Activated B cell treated with CpG ODN at 0.5 μM for 24 hours (primary cell): ENCODE measurements around the gene AJAP1. TPM values are rescaled to one million over a fixed set of nuclear protein-coding genes. Genes with fewer than 3 reads are reported as not detected.

ENCODE experiments used
- ATAC-seq: fragments of 200-7000 bp; cut with Tn5 transposase; one replicate; pipeline ENCODE4 v1.10.0; 2021; ENCODE audit warnings: low read depth, mild to moderate bottlenecking, moderate library complexity
- CTCF ChIA-PET: fragments of 350-600 bp; sonication (Branson Sonifier 250); formaldehyde crosslinking; loops from one replicate; lab custom pipeline; 2021; ENCODE audit warnings: antibody characterized with exemption; lab: Charles Lee
- POLR2A ChIA-PET: fragments of 350-600 bp; sonication (Branson Sonifier 250); formaldehyde crosslinking; loops from one replicate; lab custom pipeline; 2021; ENCODE audit warnings: antibody characterized with exemption; lab: Charles Lee
- DNase-seq: peaks from one replicate; pipeline ENCODE4 v3.0.0; 2022
- H3K27ac Mint-ChIP-seq: one replicate; pipeline ENCODE4 v1.8.0; 2020; ENCODE audit warnings: mixed read lengths
- H3K27me3 Mint-ChIP-seq: one replicate; pipeline ENCODE4 v1.8.0; 2021; ENCODE audit warnings: mixed read lengths
- H3K36me3 Mint-ChIP-seq: one replicate; pipeline ENCODE4 v1.8.0; 2021; ENCODE audit warnings: low read depth, mixed read lengths
- H3K4me1 Mint-ChIP-seq: one replicate; pipeline ENCODE4 v1.8.0; 2021; ENCODE audit warnings: mixed read lengths
- H3K4me3 Mint-ChIP-seq: one replicate; pipeline ENCODE4 v1.8.0; 2020; ENCODE audit warnings: mild to moderate bottlenecking, mixed read lengths
- H3K9me3 Mint-ChIP-seq: one replicate; pipeline ENCODE4 v1.8.0; 2020; ENCODE audit warnings: mixed read lengths
- intact Hi-C: fragments of 100-400 bp; cut with micrococcal nuclease; formaldehyde crosslinking; loops from one replicate; pipeline ENCODE4 v1.15.1; 2024
- total RNA-seq: library from RNA; stranded (reverse); gene quantifications from 2 replicates; pipeline ENCODE4 v1.2.3, GENCODE V29; 2022
- TF ChIP-seq, protein P1 (sequence below): fragments of 200-600 bp; IDR thresholded peaks from one replicate; pipeline ENCODE4 v1.8.0; 2022; ENCODE audit warnings: antibody characterized with exemption, mild to moderate bottlenecking

Gene AJAP1
- total RNA-seq, 1 donor from 2014 or later = not detected

DNA sequence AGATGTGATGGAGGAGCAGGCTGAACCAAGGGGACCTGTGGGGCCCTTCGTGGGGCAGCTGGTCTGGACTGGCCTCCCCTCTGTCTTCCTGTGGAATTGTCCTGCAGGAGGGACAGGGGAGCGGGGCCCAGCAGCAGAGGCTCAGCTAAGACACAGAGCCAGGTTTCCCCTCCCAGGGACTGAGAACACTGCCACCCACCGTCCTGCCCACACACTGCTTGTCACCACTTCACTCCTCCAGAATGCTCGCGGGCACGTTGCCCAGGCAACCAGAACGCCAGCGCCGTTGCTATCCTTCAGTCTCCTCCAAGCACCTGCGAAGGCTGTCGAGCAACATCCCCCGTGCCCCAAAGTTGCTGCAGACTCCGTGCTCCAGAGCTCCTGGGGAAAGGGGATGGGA lies 46.4 kb downstream of the AJAP1 start:
- no peak overlapping the region for H3K4me3 Mint-ChIP-seq
- no peaks in the 10 kb centered on the region for H3K36me3 Mint-ChIP-seq
- H3K27ac Mint-ChIP-seq = no peak overlapping the region
- CTCF ChIA-PET = no interaction called here
- H3K9me3 Mint-ChIP-seq = no peaks in the 10 kb centered on the region
- ATAC-seq (no peak), DNase-seq (no peak)
- intact Hi-C loops = no loop called here
- H3K27me3 Mint-ChIP-seq = peaks cover 1% of the 10 kb centered on the region
- TF ChIP-seq, protein P1, sequence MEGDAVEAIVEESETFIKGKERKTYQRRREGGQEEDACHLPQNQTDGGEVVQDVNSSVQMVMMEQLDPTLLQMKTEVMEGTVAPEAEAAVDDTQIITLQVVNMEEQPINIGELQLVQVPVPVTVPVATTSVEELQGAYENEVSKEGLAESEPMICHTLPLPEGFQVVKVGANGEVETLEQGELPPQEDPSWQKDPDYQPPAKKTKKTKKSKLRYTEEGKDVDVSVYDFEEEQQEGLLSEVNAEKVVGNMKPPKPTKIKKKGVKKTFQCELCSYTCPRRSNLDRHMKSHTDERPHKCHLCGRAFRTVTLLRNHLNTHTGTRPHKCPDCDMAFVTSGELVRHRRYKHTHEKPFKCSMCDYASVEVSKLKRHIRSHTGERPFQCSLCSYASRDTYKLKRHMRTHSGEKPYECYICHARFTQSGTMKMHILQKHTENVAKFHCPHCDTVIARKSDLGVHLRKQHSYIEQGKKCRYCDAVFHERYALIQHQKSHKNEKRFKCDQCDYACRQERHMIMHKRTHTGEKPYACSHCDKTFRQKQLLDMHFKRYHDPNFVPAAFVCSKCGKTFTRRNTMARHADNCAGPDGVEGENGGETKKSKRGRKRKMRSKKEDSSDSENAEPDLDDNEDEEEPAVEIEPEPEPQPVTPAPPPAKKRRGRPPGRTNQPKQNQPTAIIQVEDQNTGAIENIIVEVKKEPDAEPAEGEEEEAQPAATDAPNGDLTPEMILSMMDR = no peak
- POLR2A ChIA-PET = no interaction called here
- H3K4me1 Mint-ChIP-seq = no peaks in the 10 kb centered on the region

DNA sequence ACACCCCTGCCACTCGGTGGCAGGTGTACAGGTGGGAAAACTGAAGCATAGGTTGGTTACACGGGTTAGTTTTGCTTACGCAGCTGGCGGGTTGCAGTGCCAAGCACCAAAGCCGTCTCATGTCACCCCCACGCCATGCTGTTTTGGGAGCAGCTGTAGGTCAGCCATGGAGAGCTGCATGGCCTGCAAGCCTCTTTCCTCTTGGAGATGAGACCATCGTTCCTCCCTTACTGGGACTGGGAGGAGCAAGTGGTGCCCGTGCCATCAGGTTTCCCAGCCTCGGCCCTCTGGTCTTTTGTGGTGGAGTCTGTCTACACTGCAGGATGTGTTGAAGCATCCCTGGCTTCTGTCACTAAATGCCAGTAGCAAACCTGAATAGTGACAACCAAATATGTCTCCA lies 46.9 kb downstream of the AJAP1 start:
- no peak for DNase-seq
- H3K9me3 Mint-ChIP-seq = no peaks in the 10 kb centered on the region
- peaks cover 1% of the 10 kb centered on the region for H3K27me3 Mint-ChIP-seq
- no peaks in the 10 kb centered on the region for H3K36me3 Mint-ChIP-seq
- POLR2A ChIA-PET = no interaction called here
- no peak overlapping the region for H3K27ac Mint-ChIP-seq
- intact Hi-C loops = no loop called here
- H3K4me3 Mint-ChIP-seq = no peak overlapping the region
- TF ChIP-seq, protein P1 = no peak
- ATAC-seq = no peak
- no peaks in the 10 kb centered on the region for H3K4me1 Mint-ChIP-seq
- CTCF ChIA-PET = no interaction called here

DNA sequence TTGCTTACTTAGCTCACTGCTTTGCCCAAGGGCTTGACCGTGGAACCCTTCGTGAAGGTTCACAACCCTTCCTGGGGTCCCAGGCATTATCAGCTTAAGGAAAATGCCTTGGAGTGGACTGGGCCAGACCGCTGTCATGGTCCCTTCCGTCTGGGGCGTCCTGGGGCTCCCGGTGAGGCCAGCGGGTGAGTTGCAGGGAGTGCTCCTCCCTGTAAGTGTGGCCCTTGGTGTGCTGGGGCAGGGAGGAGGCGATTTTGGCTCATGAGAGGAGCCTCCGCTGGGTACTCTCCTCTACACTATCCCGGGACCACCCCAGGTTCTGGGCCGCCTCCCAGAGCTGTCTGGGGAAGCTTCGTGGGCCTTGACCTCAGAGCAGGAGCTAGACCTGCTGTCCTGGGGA lies 48.1 kb downstream of the AJAP1 start:
- ChIA-PET CTCF (no interaction called here), POLR2A (no interaction called here)
- intact Hi-C loops = no loop called here
- TF ChIP-seq, protein P1 = no peak
- Mint-ChIP-seq H3K36me3 (no peaks in the 10 kb centered on the region), H3K27ac (no peak overlapping the region), H3K27me3 (peaks cover 1% of the 10 kb centered on the region), H3K9me3 (no peaks in the 10 kb centered on the region), H3K4me1 (no peaks in the 10 kb centered on the region), H3K4me3 (no peak overlapping the region)
- no peak for ATAC-seq
- no peak for DNase-seq

DNA sequence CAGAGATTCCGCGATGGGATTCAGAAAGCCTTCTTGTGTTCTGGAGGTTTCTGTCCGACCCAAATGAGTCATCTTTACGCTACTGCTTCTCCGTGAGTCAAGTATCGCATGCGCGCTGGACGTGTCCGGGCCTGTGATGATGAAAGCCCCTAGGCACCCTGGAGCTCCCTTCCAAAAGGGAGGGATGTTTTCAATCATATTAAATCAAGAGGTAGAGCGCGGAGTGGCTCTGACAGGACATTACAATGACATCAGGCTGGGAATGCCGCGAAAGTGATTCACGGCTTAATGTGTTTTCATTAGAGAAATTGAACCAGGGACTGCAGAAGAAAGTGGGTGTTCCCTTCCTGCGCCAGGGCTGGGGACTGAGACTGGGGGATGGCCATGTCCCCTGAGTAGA lies 48.5 kb downstream of the AJAP1 start:
- H3K4me3 Mint-ChIP-seq = no peak overlapping the region
- peaks cover 1% of the 10 kb centered on the region for H3K27me3 Mint-ChIP-seq
- intact Hi-C loops = no loop called here
- TF ChIP-seq, protein P1 = no peak
- no peak overlapping the region for H3K27ac Mint-ChIP-seq
- no peaks in the 10 kb centered on the region for H3K4me1 Mint-ChIP-seq
- ATAC-seq (no peak), DNase-seq (no peak)
- POLR2A ChIA-PET = no interaction called here
- CTCF ChIA-PET = no interaction called here
- no peaks in the 10 kb centered on the region for H3K36me3 Mint-ChIP-seq
- H3K9me3 Mint-ChIP-seq = no peaks in the 10 kb centered on the region

DNA sequence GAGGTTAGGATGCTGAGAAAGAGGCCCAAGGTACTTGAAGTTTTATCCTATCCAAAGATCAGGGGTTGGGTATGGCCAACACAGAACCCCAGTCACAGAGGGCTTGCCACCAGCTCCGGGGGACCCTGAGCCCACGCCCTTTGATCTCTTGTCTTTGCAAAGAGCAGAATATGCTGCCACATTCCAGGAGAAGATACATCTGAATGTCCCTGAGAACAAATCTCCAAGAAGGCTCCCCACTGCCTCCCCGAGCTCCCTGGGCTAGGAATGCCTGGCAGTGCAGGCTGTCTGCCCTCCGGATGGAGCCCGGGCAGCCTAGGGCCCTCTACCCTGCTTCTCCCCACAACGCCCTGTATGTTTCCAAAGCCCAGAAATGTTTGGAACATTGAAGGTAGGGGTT lies 49.2 kb downstream of the AJAP1 start:
- ChIA-PET CTCF (no interaction called here), POLR2A (no interaction called here)
- H3K27me3 Mint-ChIP-seq = peaks cover 1% of the 10 kb centered on the region
- H3K4me1 Mint-ChIP-seq = no peaks in the 10 kb centered on the region
- no peak for ATAC-seq
- TF ChIP-seq, protein P1 = no peak
- no peak overlapping the region for H3K4me3 Mint-ChIP-seq
- no peak for DNase-seq
- H3K9me3 Mint-ChIP-seq = no peaks in the 10 kb centered on the region
- H3K27ac Mint-ChIP-seq = no peak overlapping the region
- intact Hi-C loops = no loop called here
- no peaks in the 10 kb centered on the region for H3K36me3 Mint-ChIP-seq
